ENCODE measurements around the gene ZBTB1. TPM values are rescaled to one million over a fixed set of nuclear protein-coding genes. Genes with fewer than 3 reads are reported as not detected.

Gene ZBTB1
- total RNA-seq, 1 experiment from 2014 or later, result 26.0 TPM

GRCh38 chr14:64464651-64465050 is 39.9 kb upstream of the ZBTB1 start:
- ChIA-PET CTCF (interaction anchor here (0.6 kb wide), 1 partner anchor 59 kb away, joined by 6 read pairs; no protein-coding TSS in a partner anchor), POLR2A (ENCODE audit: unreplicated experiment) (interaction anchor here (0.6 kb wide), 1 partner anchor 292 kb away, joined by 3 read pairs; no protein-coding TSS in a partner anchor)
- peak overlapping the region; percentile 75 for H3K4me3 ChIP-seq (ENCODE audit: low read length)
- ATAC-seq, result peak; percentile 10
- H3K27ac ChIP-seq (ENCODE audit: low read length), result no peak overlapping the region
- BruUV-seq (replicated peaks), result TSS peak; percentile 24
- no peaks in the 10 kb centered on the region for H3K79me2 ChIP-seq (ENCODE audit: low read length)
- H4K20me1 ChIP-seq (ENCODE audit: low read length), result no peaks in the 10 kb centered on the region
- no peaks in the 10 kb centered on the region for H3K9me3 ChIP-seq (ENCODE audit: low read length)
- peak overlapping the region; percentile 98 for H3K4me2 ChIP-seq (ENCODE audit: low read length)
- intact Hi-C loops (cut with micrococcal nuclease), result loop anchor here (5.0 kb wide), 1 partner anchor 77 kb away; the partner anchor contains the start of gene MTHFD1
- H3K36me3 ChIP-seq (ENCODE audit: low read depth, low read length), result 0 out of 2 replicates have a peak, but pooled peaks cover under 1% of the 10 kb centered on the region
- peak; percentile 25 for DNase-seq
- H3K9ac ChIP-seq (ENCODE audit: low read length), result peak overlapping the region; percentile 36; the same call in 1 of the 2 replicates
- H2AFZ ChIP-seq (ENCODE audit: low read length), result peak overlapping the region; percentile 91
- no peaks in the 10 kb centered on the region for H3F3A ChIP-seq (ENCODE audit: low read length, unreplicated experiment)
- no peaks in the 10 kb centered on the region for H3K27me3 ChIP-seq (ENCODE audit: low read length)
- peaks cover 6% of the 10 kb centered on the region; the same call in 1 of the 2 replicates for H3K4me1 ChIP-seq (ENCODE audit: insufficient read depth, low read length)
- H3K9me2 ChIP-seq (replicated peaks; ENCODE audit: low read length), result no peaks in the 10 kb centered on the region
- TF ChIP-seq EZH2phosphoT487 (IDR thresholded peaks at IDR 0.05; ENCODE audit: borderline replicate concordance, low read length) (no peak), CTCF (conservative IDR thresholded peaks at IDR 0.05; ENCODE audit: low read depth, low read length) (no peak), EZH2 (IDR thresholded peaks at IDR 0.05; ENCODE audit: low read length, unreplicated experiment) (no peak)

DNA sequence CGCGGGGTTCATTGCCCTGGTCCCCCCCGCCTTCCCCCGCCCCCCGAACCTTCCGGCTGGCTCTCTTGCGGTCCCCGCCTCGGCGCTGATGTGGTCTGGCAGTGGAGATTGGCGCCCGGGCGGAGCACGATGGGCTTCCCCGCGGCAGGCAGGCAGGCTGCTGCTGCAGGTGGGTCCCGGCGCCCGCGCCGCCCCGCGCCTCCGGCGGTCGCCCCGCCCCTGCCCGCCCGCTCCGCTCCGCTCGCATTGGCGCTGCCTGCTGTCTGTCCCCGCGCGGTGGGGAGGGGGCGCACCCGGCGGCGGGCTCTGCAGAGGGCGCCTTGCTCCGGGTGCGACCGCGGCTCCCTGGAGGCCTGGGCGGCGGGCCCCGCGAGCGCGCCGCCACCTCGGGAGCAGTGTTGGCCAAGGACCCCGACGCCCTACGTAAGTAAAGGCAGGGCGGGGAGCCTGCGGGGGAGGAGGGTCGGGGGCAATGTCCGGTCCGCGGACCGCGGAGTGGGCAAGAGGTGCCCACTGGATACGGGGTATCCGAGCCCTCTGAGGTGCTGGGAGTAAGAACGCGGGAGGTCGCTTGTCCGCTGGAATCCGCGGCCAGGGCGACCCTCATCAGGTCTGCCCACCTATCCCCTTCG is 39.3 kb upstream of the ZBTB1 start, which contains the start of gene AKAP5:
TSS of gene AKAP5 (plus strand) at position 309 of the 632 bp plus-strand sequence. CDS start 2,896 bp downstream, outside the sequence.
- POLR2A ChIA-PET (ENCODE audit: unreplicated experiment), result interaction anchor here (0.6 kb wide), 1 partner anchor 291 kb away, joined by 3 read pairs; no protein-coding TSS in a partner anchor

More for the DNA sequence above, 39.3 kb upstream of the ZBTB1 start, which contains the start of gene AKAP5:
- peak within 1 kb of the TSS; percentile 75 for H3K4me3 ChIP-seq (ENCODE audit: low read length)
- H3K27me3 ChIP-seq (ENCODE audit: low read length), result no peaks in the 10 kb centered on the region
- peak; percentile 89 for ATAC-seq
- H2AFZ ChIP-seq (ENCODE audit: low read length), result peak within 1 kb of the TSS; percentile 91
- no peaks in the 10 kb centered on the region for H3K79me2 ChIP-seq (ENCODE audit: low read length)
- no peaks in the 10 kb centered on the region for H3K9me3 ChIP-seq (ENCODE audit: low read length)
- H3K4me1 ChIP-seq (ENCODE audit: insufficient read depth, low read length), result peaks cover 6% of the 10 kb centered on the region; the same call in 1 of the 2 replicates
- H3K9me2 ChIP-seq (replicated peaks; ENCODE audit: low read length), result no peaks in the 10 kb centered on the region
- H4K20me1 ChIP-seq (ENCODE audit: low read length), result no peaks in the 10 kb centered on the region
- H3K36me3 ChIP-seq (ENCODE audit: low read depth, low read length), result no peaks in the 10 kb centered on the region
- H3K27ac ChIP-seq (ENCODE audit: low read length), result no peak within 1 kb of the TSS
- TF ChIP-seq EZH2 (IDR thresholded peaks at IDR 0.05; ENCODE audit: low read length, unreplicated experiment) (no peak), CTCF (conservative IDR thresholded peaks at IDR 0.05; ENCODE audit: low read depth, low read length) (no peak), EZH2phosphoT487 (IDR thresholded peaks at IDR 0.05; ENCODE audit: borderline replicate concordance, low read length) (no peak)
- no TSS peak for BruUV-seq (replicated peaks)
- DNase-seq, result peak; percentile 53
- no peaks in the 10 kb centered on the region for H3F3A ChIP-seq (ENCODE audit: low read length, unreplicated experiment)
- H3K9ac ChIP-seq (ENCODE audit: low read length), result peak within 1 kb of the TSS; percentile 36; the same call in 1 of the 2 replicates
- intact Hi-C loops (cut with micrococcal nuclease), result loop anchor here (5.0 kb wide), 1 partner anchor 78 kb away; the partner anchor contains the start of gene MTHFD1
- CTCF ChIA-PET, result interaction anchor here (0.5 to 1.5 kb wide), 4 partner anchors 12 to 121 kb away, joined by 3 to 7 read pairs (median 6); no protein-coding TSS in a partner anchor
- peak within 1 kb of the TSS; percentile 98 for H3K4me2 ChIP-seq (ENCODE audit: low read length)

Data from PC-3 (cell line).